ENCODE measurements around the gene ARHGEF12.

Gene ARHGEF12

DNA sequence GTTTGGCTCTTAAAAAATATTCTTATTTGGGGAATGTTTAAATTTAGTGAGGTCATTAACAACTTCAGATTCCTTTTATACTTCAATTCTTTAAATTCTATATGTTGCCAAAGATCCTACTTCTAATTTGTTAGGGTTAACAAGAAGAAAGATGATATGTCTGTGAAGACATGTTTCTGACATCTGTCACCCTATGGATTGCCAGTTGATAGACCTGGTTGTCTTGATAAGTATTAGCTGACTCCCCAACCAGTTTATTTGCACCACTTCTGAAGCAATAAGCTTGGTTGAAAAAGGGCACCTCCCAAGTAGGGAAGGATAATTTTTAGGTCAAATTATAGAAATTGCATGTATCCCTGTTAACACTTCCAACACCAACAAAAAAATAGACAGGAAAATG, 29.3 kb downstream of the ARHGEF12 start:
- TF ChIP-seq, protein P1, sequence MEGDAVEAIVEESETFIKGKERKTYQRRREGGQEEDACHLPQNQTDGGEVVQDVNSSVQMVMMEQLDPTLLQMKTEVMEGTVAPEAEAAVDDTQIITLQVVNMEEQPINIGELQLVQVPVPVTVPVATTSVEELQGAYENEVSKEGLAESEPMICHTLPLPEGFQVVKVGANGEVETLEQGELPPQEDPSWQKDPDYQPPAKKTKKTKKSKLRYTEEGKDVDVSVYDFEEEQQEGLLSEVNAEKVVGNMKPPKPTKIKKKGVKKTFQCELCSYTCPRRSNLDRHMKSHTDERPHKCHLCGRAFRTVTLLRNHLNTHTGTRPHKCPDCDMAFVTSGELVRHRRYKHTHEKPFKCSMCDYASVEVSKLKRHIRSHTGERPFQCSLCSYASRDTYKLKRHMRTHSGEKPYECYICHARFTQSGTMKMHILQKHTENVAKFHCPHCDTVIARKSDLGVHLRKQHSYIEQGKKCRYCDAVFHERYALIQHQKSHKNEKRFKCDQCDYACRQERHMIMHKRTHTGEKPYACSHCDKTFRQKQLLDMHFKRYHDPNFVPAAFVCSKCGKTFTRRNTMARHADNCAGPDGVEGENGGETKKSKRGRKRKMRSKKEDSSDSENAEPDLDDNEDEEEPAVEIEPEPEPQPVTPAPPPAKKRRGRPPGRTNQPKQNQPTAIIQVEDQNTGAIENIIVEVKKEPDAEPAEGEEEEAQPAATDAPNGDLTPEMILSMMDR (IDR thresholded peaks at IDR 0.05; ENCODE audit: insufficient read depth, low read depth, low read length, missing control alignments), result no peak
- DNase-seq (ENCODE audit: low read depth), result no peak
- no peak overlapping the region for H3K4me3 ChIP-seq (ENCODE audit: low read length)

DNA sequence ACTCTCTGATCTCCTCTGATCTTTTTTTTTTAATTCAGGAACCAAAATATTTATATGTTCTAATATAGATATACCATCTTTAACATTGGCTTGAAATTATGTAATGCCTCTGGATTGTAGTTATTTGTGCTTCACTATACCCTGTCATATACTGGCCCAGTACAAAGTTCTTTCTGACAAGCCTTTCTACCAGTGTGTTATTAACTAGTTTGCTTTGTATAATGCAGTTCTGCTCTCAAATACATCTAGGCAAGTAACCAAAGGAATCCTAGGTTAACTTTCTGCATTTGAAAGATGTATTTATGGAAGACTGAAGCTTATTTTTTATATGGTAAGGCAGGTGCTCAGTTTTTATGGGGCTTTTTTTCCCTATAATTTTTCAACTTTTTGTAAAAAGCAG, 36.1 kb downstream of the ARHGEF12 start:
- no peak for DNase-seq (ENCODE audit: low read depth)
- no peak overlapping the region for H3K4me3 ChIP-seq (ENCODE audit: low read length)
- TF ChIP-seq, protein P1 (IDR thresholded peaks at IDR 0.05; ENCODE audit: insufficient read depth, low read depth, low read length, missing control alignments), result no peak

DNA sequence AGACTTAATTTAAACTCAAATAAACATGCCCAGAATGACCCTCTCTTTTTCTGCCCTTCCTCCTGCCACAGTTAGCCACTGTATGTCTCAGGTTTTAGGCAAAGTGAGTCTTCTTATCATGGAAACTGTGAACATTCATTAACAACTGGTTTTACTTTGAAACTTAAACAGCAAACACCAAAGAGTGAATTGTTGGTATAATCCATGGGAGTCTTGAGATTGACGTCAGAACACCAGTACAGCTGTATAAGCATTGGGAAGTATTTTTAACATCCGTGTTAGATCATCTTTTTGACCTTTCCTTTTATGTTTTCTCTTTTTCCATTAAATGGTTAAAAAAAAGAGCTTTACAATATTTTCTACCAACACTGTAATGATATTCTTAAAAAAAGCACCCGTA, 38.9 kb downstream of the ARHGEF12 start:
- no peak for DNase-seq (ENCODE audit: low read depth)
- TF ChIP-seq, protein P1 (IDR thresholded peaks at IDR 0.05; ENCODE audit: insufficient read depth, low read depth, low read length, missing control alignments), result no peak
- no peak overlapping the region for H3K4me3 ChIP-seq (ENCODE audit: low read length)

DNA sequence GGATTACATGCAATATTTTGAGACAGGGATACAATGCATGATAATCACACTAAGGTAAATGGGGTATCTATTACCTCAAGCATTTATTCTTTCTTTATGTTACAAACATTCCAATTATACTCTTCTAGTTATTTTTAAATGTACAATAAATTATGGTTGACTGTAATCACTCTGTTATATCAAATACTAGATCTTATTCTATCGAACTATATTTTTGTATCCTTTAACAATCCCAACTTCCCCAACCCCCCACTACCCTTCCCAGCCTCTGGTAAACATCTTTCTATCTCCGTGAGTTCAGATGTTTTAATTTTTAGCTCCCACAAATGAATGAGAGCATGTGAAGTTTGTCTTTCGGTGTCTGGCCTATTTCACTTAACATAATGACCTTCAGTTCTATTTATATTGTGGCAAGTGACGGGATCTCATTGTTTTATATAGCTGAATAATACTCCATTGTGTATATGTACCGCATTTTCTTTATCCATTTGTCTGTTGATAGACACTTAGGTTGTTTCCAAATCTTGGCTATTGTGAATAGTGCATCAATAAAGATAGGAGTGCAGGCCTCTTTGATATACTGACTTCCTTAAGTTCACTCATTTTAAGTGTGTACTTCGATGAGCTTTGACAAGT, 40.5 kb downstream of the ARHGEF12 start:
- no peak for DNase-seq (ENCODE audit: low read depth)
- H3K4me3 ChIP-seq (ENCODE audit: low read length), result no peak overlapping the region
- TF ChIP-seq, protein P1 (IDR thresholded peaks at IDR 0.05; ENCODE audit: insufficient read depth, low read depth, low read length, missing control alignments), result no peak

DNA sequence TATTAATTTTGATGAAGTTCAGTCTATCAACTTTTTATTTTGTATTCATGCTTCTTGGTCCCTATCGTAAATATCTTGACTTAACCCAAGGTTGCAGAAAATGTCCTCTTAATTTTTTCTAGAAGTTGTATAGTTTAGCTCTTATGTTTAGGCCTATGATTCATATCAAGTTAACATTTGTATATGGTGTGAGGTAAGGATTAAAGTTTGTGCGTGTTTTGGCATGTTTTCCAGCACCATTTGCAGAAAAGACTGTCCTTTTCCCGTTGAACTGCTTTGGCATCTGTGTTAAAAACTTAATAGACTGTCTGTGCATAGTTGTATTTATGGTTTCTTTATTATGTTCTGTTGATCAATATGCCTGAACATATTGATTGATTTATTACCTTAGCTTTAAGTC, 42.3 kb downstream of the ARHGEF12 start:
- TF ChIP-seq, protein P1 (IDR thresholded peaks at IDR 0.05; ENCODE audit: insufficient read depth, low read depth, low read length, missing control alignments), result no peak

DNA sequence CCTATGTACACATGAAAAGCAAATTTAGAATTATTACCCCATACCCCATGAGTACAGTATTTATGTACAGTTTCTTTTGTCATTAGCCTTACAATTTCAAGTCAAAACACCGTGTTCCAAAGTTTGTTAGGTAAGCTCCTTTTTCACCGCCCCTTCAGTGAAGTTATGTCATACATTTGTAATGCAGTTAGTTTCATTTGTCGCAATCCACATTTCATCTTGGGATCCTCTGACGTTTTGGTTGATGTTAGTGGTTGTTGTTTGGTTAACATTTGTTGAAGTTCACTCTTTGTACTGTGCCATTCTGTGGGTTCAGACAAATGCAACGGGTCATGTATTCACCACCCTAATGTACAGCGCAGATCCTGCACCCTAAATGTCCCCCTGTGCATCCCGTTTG, 45.2 kb downstream of the ARHGEF12 start:
- peak; percentile 48 for DNase-seq (ENCODE audit: low read depth)
- TF ChIP-seq, protein P1 (IDR thresholded peaks at IDR 0.05; ENCODE audit: insufficient read depth, low read depth, low read length, missing control alignments), result no peak
- no peak overlapping the region for H3K4me3 ChIP-seq (ENCODE audit: low read length)

More for the DNA sequence above, 42.3 kb downstream of the ARHGEF12 start:
- no peak overlapping the region for H3K4me3 ChIP-seq (ENCODE audit: low read length)
- peak; percentile 72 for DNase-seq (ENCODE audit: low read depth)

DNA sequence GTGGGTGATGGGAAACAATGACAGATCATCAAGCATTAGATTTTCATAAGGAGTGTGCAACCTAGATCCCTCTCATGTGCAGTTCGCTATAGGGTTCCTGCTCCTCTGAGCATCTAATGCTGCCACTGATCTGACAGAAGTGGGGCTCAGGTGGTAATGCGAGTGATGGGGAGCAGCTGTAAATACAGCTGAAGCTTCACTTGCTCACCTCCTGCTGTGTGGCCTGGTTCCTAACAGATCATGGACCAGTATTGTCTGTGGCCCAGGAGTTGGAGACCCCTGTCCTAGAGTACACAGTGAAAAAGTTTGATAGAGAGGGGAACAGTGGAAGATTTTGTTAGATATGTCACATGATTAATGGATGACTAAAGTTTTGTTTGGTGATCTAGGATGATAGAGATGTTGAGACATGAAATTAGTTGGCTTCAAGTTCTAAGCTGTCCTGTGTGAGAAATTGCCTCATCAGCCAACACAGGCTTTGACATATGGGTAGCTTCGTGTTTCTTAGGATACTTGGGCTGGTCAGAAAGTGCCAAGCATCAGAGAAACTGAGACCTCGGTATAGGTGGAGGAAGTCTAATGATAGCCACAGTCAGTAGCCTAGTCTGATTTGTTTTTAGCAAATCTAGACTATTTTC, 47.4 kb downstream of the ARHGEF12 start:
- DNase-seq (ENCODE audit: low read depth), result peak; percentile 90
- H3K4me3 ChIP-seq (ENCODE audit: low read length), result no peak overlapping the region
- TF ChIP-seq, protein P1 (IDR thresholded peaks at IDR 0.05; ENCODE audit: insufficient read depth, low read depth, low read length, missing control alignments), result no peak
